Activated T-helper 17 cell treated with anti-CD3 and anti-CD28 coated beads, Interleukin-2, amount 50 U/mL, for 72 hours (primary cell): Measurements from ENCODE around the gene RSRC1. TPM values are rescaled to one million over a fixed set of nuclear protein-coding genes. Genes with fewer than 3 reads are reported as not detected.

Source experiments
- total RNA-seq, 2 donors: library from RNA; stranded (reverse); gene quantifications; one replicate each; pipeline ENCODE4 v1.2.3, GENCODE V29; 2022

The RSRC1 gene
- total RNA-seq, 2 donors from 2014 or later, result 28.2 to 32.4 TPM

Other genes with a start within 250 kb of the RSRC1 start
- gene SHOX2, start 3.7 kb upstream of the RSRC1 start, total RNA-seq, result not detected